ENCODE measurements around the gene LILRA2. TPM values are rescaled to one million over a fixed set of nuclear protein-coding genes. Genes with fewer than 3 reads are reported as not detected.
"Not testable (repeated sequence)": the region's sequence is repeated elsewhere in the genome, so short reads cannot be mapped to it uniquely, and the experiment has no call there.

LILRA2 gene
- total and polyA plus RNA-seq, 2 of the 13 experiments (the other 11 are each of a cell fraction or from before 2014, with no cell fraction given), result 0.53 TPM; not detected in 1

DNA sequence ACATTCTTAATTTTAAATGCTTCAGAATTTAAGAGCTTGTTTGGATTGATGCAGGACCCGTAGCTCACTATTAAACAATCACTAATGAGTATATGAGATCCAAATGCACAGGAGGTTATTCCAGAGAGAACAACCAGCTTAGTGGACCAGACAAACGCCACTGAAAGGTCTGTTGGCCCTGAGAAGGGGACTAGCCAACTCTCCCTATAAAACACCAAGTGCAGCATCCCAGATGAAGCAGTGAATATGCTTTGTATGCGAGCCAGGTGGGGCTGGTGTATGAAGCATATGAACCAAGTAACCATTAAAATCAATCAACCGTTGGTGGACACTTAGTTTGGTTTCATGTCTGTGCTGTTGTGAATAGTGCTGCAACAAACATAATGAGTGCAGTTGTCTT is 46.9 kb downstream of the LILRA2 start (continued):
- TF ChIP-seq, protein P1, sequence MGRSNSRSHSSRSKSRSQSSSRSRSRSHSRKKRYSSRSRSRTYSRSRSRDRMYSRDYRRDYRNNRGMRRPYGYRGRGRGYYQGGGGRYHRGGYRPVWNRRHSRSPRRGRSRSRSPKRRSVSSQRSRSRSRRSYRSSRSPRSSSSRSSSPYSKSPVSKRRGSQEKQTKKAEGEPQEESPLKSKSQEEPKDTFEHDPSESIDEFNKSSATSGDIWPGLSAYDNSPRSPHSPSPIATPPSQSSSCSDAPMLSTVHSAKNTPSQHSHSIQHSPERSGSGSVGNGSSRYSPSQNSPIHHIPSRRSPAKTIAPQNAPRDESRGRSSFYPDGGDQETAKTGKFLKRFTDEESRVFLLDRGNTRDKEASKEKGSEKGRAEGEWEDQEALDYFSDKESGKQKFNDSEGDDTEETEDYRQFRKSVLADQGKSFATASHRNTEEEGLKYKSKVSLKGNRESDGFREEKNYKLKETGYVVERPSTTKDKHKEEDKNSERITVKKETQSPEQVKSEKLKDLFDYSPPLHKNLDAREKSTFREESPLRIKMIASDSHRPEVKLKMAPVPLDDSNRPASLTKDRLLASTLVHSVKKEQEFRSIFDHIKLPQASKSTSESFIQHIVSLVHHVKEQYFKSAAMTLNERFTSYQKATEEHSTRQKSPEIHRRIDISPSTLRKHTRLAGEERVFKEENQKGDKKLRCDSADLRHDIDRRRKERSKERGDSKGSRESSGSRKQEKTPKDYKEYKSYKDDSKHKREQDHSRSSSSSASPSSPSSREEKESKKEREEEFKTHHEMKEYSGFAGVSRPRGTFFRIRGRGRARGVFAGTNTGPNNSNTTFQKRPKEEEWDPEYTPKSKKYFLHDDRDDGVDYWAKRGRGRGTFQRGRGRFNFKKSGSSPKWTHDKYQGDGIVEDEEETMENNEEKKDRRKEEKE (IDR thresholded peaks at IDR 0.05), result no peak
- no peak for TF ChIP-seq ZFAT (CRISPR knock-in tag; conservative IDR thresholded peaks at IDR 0.05)
- TF ChIP-seq KLF16 (CRISPR knock-in tag; IDR thresholded peaks at IDR 0.05), result no peak
- no peak for TF ChIP-seq NR1H2 (CRISPR knock-in tag; IDR thresholded peaks at IDR 0.05; ENCODE audit: borderline replicate concordance, low read depth)
- TF ChIP-seq ZNF605 (CRISPR knock-in tag; IDR thresholded peaks at IDR 0.05), result no peak
- TF ChIP-seq SAP130 (CRISPR knock-in tag; IDR thresholded peaks at IDR 0.05; ENCODE audit: low read depth), result no peak
- no peak for TF ChIP-seq FOSL1 (CRISPR knock-in tag; IDR thresholded peaks at IDR 0.05; ENCODE audit: borderline replicate concordance)
- TF ChIP-seq ELF1 (CRISPR knock-in tag; IDR thresholded peaks at IDR 0.05), result no peak
- TF ChIP-seq HDAC2 (CRISPR knock-in tag; IDR thresholded peaks at IDR 0.05), result no peak

DNA sequence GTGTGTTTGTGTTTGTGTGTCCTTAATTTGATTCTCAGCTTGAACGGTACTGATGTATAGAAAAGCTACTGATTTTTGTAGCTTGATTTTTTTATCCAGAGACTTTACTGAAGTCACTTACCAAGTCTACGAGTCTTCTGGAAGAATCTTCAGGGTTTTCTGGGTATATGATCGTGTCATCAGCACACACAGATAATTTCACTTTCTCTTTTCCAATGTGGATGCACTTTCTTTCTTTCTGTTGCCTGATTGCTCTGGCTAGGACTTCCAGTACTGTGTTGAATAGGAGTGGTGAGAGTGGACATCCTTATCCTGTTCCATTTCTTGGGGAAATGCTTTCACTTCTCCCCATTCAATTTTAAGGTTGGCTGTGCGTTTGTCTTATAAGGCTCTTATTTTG is 48.8 kb downstream of the LILRA2 start:
- H3K4me3 ChIP-seq (replicated peaks in 1 of 3; ENCODE audit: insufficient read depth in 1 of 3, low read depth in 2 of 3, low read length in 3 of 3), result no peak overlapping the region
- H3K4me1 ChIP-seq (ENCODE audit: insufficient read depth, low read length), result no peaks in the 10 kb centered on the region
- H3K9ac ChIP-seq (ENCODE audit: insufficient read depth, low read depth, low read length), result no peak overlapping the region
- intact Hi-C loops (cut with micrococcal nuclease; ENCODE audit: unreplicated experiment) (no loop called here), in situ Hi-C loops (cut with HindIII; ENCODE audit: extremely low pct_ligation_motif_present, low pct_unique_long_range_greater_than_20kb) (no loop called here)
- ChIA-PET POLR2A (no interaction called here), CTCF (ENCODE audit: low intra/inter-chr PET ratio, low total read pairs) (no interaction called here)
- H3K36me3 ChIP-seq (replicated peaks in 1 of 2; ENCODE audit: control insufficient read depth in 1 of 2, insufficient read depth in 2 of 2, low read length in 2 of 2), result no peaks in the 10 kb centered on the region
- no peak overlapping the region for H2AFZ ChIP-seq (ENCODE audit: low read length)
- H3K27me3 ChIP-seq (ENCODE audit: control insufficient read depth in 1 of 2, insufficient read depth in 2 of 2, low read length in 2 of 2), result peaks cover 3 to 4% of the 10 kb centered on the region in 2 experiments; a peak in 2 of 5 replicates
- no peaks in the 10 kb centered on the region for H3K9me3 ChIP-seq (ENCODE audit: low read length)
- no peaks in the 10 kb centered on the region for H3K79me2 ChIP-seq (ENCODE audit: insufficient read depth, low read length)
- no peak overlapping the region for H3K4me2 ChIP-seq (ENCODE audit: low read depth, low read length)
- DNase-seq (ENCODE audit: low spot score) (no peak), ATAC-seq (no peak), FAIRE-seq (no peak)
- no TSS peak for BruUV-seq (replicated peaks)
- 0% methylated on average over 4 of the region's 4 CpGs for WGBS (ENCODE audit: low lambda C conversion rate)
- no peaks in the 10 kb centered on the region for H4K20me1 ChIP-seq (ENCODE audit: insufficient read depth, low read length)
- TF ChIP-seq ZNF543 (CRISPR knock-in tag; IDR thresholded peaks at IDR 0.05) (no peak), ZNF326 (CRISPR knock-in tag; IDR thresholded peaks at IDR 0.05; ENCODE audit: borderline replicate concordance) (no peak), ZSCAN9 (CRISPR knock-in tag; IDR thresholded peaks at IDR 0.05; ENCODE audit: borderline replicate concordance) (no peak), ZNF761 (CRISPR knock-in tag; conservative IDR thresholded peaks at IDR 0.05) (no peak), PPARG (CRISPR knock-in tag; conservative IDR thresholded peaks at IDR 0.05) (no peak), POLR2AphosphoS5 (IDR thresholded peaks at IDR 0.05; ENCODE audit: low read depth, low read length) (no peak), STAT5B (CRISPR knock-in tag; IDR thresholded peaks at IDR 0.05) (no peak), ZNF546 (CRISPR knock-in tag; conservative IDR thresholded peaks at IDR 0.05) (no peak), HIVEP1 (CRISPR knock-in tag; IDR thresholded peaks at IDR 0.05) (no peak), TP53 (CRISPR knock-in tag; conservative IDR thresholded peaks at IDR 0.05) (no peak), SIN3B (IDR thresholded peaks at IDR 0.05; ENCODE audit: low read length) (no peak)
- H3K27ac ChIP-seq (ENCODE audit: extremely low read length, insufficient read depth, low read length), result no peak overlapping the region

DNA sequence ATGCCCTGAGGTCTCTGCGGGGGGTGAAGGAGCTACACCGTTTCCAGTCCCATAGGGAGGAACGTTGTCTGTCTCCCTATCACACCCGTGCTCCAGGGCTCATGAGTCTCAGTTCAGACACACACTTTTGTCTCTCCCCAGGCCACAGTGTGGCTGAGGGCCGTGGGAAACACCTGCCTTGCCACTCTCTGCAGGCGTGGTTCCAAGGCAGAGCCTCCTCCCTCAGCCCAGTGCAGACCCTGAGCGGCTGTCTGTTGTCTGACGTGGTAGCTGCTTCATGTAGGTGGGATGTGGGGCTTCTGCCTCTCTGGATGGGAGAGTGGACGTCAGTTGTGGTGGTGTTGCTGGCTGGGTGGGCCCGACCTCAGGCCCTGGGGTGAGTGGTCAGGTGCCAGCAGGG is 50.6 kb downstream of the LILRA2 start:
- DNase-seq (ENCODE audit: low spot score); FAIRE-seq; H3K27me3 ChIP-seq (ENCODE audit: control insufficient read depth in 1 of 2, insufficient read depth in 2 of 2, low read length in 2 of 2); H4K20me1 ChIP-seq (ENCODE audit: insufficient read depth, low read length); intact Hi-C loops (cut with micrococcal nuclease; ENCODE audit: unreplicated experiment); H3K4me1 ChIP-seq (ENCODE audit: insufficient read depth, low read length); in situ Hi-C loops (cut with HindIII; ENCODE audit: extremely low pct_ligation_motif_present, low pct_unique_long_range_greater_than_20kb); POLR2A ChIA-PET; H3K79me2 ChIP-seq (ENCODE audit: insufficient read depth, low read length); H3K9ac ChIP-seq (ENCODE audit: insufficient read depth, low read depth, low read length); ATAC-seq; H3K27ac ChIP-seq (ENCODE audit: extremely low read length, insufficient read depth, low read length); BruUV-seq (replicated peaks); CTCF ChIA-PET (ENCODE audit: low intra/inter-chr PET ratio, low total read pairs); H3K4me3 ChIP-seq (replicated peaks in 1 of 3; ENCODE audit: insufficient read depth in 1 of 3, low read depth in 2 of 3, low read length in 3 of 3); H3K9me3 ChIP-seq (ENCODE audit: low read length); H3K36me3 ChIP-seq (replicated peaks in 1 of 2; ENCODE audit: control insufficient read depth in 1 of 2, insufficient read depth in 2 of 2, low read length in 2 of 2); H2AFZ ChIP-seq (ENCODE audit: low read length); H3K4me2 ChIP-seq (ENCODE audit: low read depth, low read length): not testable (repeated sequence)
- WGBS (ENCODE audit: low lambda C conversion rate), result 0% methylated on average over 1 of the region's 10 CpGs
